HCT116 (cell line): ENCODE measurements around the gene EVC2. TPM values are rescaled to one million over a fixed set of nuclear protein-coding genes. Genes with fewer than 3 reads are reported as not detected.

Experiments used
- ATAC-seq: fragments of 200-7000 bp; cut with Tn5 transposase; 2 replicates; pipeline ENCODE4 v1.9.1; 2020; ENCODE audit warnings: mild to moderate bottlenecking, moderate library complexity
- BruUV-seq: library from RNA; stranded (reverse); fragments of 400-500 nt; replicated peaks from 2 replicates; lab custom pipeline; 2021; lab: Mats Ljungman, UMichigan
- CTCF ChIA-PET: fragments of 300-600 bp; sonication (Branson Sonifier 250); formaldehyde crosslinking; loops from one replicate; lab custom pipeline; 2021; ENCODE audit warnings: antibody characterized with exemption; lab: Charles Lee
- POLR2A ChIA-PET: fragments of 300-600, 350-600 bp; sonication (Branson Sonifier 250); formaldehyde crosslinking; loops from one replicate; lab custom pipeline; 2021; ENCODE audit warnings: antibody characterized with exemption; lab: Charles Lee
- RAD21 ChIA-PET, 2 experiments: fragments of 300-600 bp; sonication (Branson Sonifier 250); formaldehyde crosslinking; loops; one replicate each; lab custom pipeline; 2023; ENCODE audit warnings: low total read pairs in 2 of 2; ENCODE audit not compliant: uncharacterized antibody in 2 of 2, unreplicated experiment in 2 of 2, low non-redundant PET in 1 of 2; lab: Charles Lee
- DNase-seq: peaks from one replicate; pipeline ENCODE4 v3.0.0-alpha.2; 2010; ENCODE audit warnings: low read depth, low spot score
- H2AFZ ChIP-seq: fragments of 200-600 bp; shearing (Covaris generic), sonication (generic); 2 replicates; pipeline ENCODE4 v1.6.1; 2017; ENCODE audit warnings: low read depth, mixed run types, mixed read lengths, antibody characterized with exemption, low read length; ENCODE audit not compliant: poor library complexity, severe bottlenecking
- H3K27ac ChIP-seq: 2 replicates; pipeline ENCODE4 v1.5.1; 2012; ENCODE audit warnings: low read depth, low read length
- H3K27me3 ChIP-seq: fragments of 200-600 bp; sonication (generic); 2 replicates; pipeline ENCODE4 v1.6.1; 2016; ENCODE audit warnings: mixed run types, low read length, mixed read lengths; ENCODE audit not compliant: insufficient read depth
- H3K36me3 ChIP-seq, 2 experiments: fragments of 200-500 bp in 1 of 2; fragments of 200-600 bp in 1 of 2; sonication (Bioruptor generic) in 1 of 2; sonication (generic) in 1 of 2; 2 replicates each; pipeline versions ENCODE4 v1.5.1 to v1.6.1; 2014 to 2016; ENCODE audit warnings: low read length in 2 of 2, inconsistent platforms in 1 of 2, mixed read lengths in 1 of 2, mixed run types in 1 of 2; ENCODE audit not compliant: insufficient read depth in 2 of 2, control insufficient read depth in 1 of 2
- H3K4me1 ChIP-seq, 2 experiments: fragments of 200-600 bp in 1 of 2; sonication (generic) in 1 of 2; 2 replicates each; pipeline versions ENCODE4 v1.5.1 to v1.6.1; 2012 to 2017; ENCODE audit warnings: low read length in 2 of 2, inconsistent platforms in 1 of 2, mild to moderate bottlenecking in 1 of 2, mixed read lengths in 1 of 2, mixed run types in 1 of 2, moderate library complexity in 1 of 2; ENCODE audit not compliant: insufficient read depth in 2 of 2, control insufficient read depth in 1 of 2
- H3K4me2 ChIP-seq: fragments of 200-600 bp; sonication (generic); 2 replicates; pipeline ENCODE4 v1.6.1; 2017; ENCODE audit warnings: mixed run types, low read length, mixed read lengths
- H3K4me3 ChIP-seq, 2 experiments: fragments of 200-600 bp in 1 of 2; sonication (generic) in 1 of 2; replicated peaks in 1 of 2; 2 replicates each; pipeline ENCODE4 v1.5.1; 2011 to 2016; ENCODE audit warnings: low read length in 2 of 2, control low read depth in 1 of 2, low read depth in 1 of 2, mild to moderate bottlenecking in 1 of 2, mixed read lengths in 1 of 2, mixed run types in 1 of 2
- H3K79me2 ChIP-seq: fragments of 200-600 bp; sonication (generic); 2 replicates; pipeline ENCODE4 v1.6.1; 2017; ENCODE audit warnings: mild to moderate bottlenecking, mixed run types, low read length, moderate library complexity, mixed read lengths; ENCODE audit not compliant: insufficient read depth
- H3K9ac ChIP-seq: fragments of 200-600 bp; sonication (generic); 2 replicates; pipeline ENCODE4 v1.6.1; 2016; ENCODE audit warnings: low read length, mixed read lengths
- H3K9me2 ChIP-seq: fragments of 200-600 bp; sonication (generic), shearing (Covaris generic); 2 replicates; pipeline ENCODE4 v1.6.1; 2017; ENCODE audit warnings: mixed run types, mild to moderate bottlenecking, moderate library complexity; ENCODE audit not compliant: insufficient read depth
- H3K9me3 ChIP-seq, 2 experiments: fragments of 200-500 bp in 1 of 2; fragments of 200-600 bp in 1 of 2; sonication (Bioruptor generic) in 1 of 2; sonication (generic) in 1 of 2; 2 replicates each; pipeline ENCODE4 v1.6.1; 2014 to 2017; ENCODE audit warnings: low read length in 2 of 2, mixed read lengths in 2 of 2, inconsistent platforms in 1 of 2, low read depth in 1 of 2, mild to moderate bottlenecking in 1 of 2, mixed run types in 1 of 2, moderate library complexity in 1 of 2; ENCODE audit not compliant: control insufficient read depth in 1 of 2, insufficient read depth in 1 of 2
- H4K20me1 ChIP-seq: fragments of 200-600 bp; sonication (generic), shearing (Covaris generic); 2 replicates; pipeline ENCODE4 v1.6.1; 2017; ENCODE audit warnings: mixed run types, mild to moderate bottlenecking, moderate library complexity; ENCODE audit not compliant: insufficient read depth
- ATF3 ChIP-seq: IDR thresholded peaks from 2 replicates; pipeline ENCODE4 v1.6.1; 2012
- ELF1 ChIP-seq: IDR thresholded peaks from 2 replicates; pipeline ENCODE4 v1.6.1; 2012; ENCODE audit warnings: low read depth, borderline replicate concordance
- FOSL1 ChIP-seq: IDR thresholded peaks from 2 replicates; pipeline ENCODE4 v1.6.1; 2012; ENCODE audit warnings: low read depth
- JUND ChIP-seq: IDR thresholded peaks from 2 replicates; pipeline ENCODE4 v1.6.1; 2012
- POLR2A ChIP-seq: IDR thresholded peaks from 2 replicates; pipeline ENCODE4 v1.7.0; 2011; ENCODE audit warnings: borderline replicate concordance; ENCODE audit not compliant: insufficient read depth, insufficient read length; ENCODE audit errors: extremely low read depth
- POLR2AphosphoS5 ChIP-seq: IDR thresholded peaks from 2 replicates; pipeline ENCODE4 v1.6.1; 2011; ENCODE audit warnings: mild to moderate bottlenecking, low read depth, low read length, moderate library complexity
- RAD21 ChIP-seq: IDR thresholded peaks from 2 replicates; pipeline ENCODE4 v1.6.1; 2012; ENCODE audit warnings: low read depth, mild to moderate bottlenecking
- REST ChIP-seq: IDR thresholded peaks from 2 replicates; pipeline ENCODE4 v1.6.1; 2012; ENCODE audit warnings: low read depth
- SP1 ChIP-seq: IDR thresholded peaks from 2 replicates; pipeline ENCODE4 v1.6.1; 2012; ENCODE audit warnings: low read depth
- TCF7L2 ChIP-seq: IDR thresholded peaks from 2 replicates; pipeline ENCODE4 v1.7.0; 2011; ENCODE audit warnings: borderline replicate concordance, inconsistent platforms; ENCODE audit not compliant: insufficient read depth, insufficient read length; ENCODE audit errors: extremely low read depth
- YY1 ChIP-seq: IDR thresholded peaks from 2 replicates; pipeline ENCODE4 v1.6.1; 2011; ENCODE audit warnings: low read length, low read depth, moderate library complexity, mild to moderate bottlenecking; ENCODE audit not compliant: insufficient replicate concordance; ENCODE audit errors: extremely low read depth
- ZFX ChIP-seq: fragments of 450-650 bp; IDR thresholded peaks from 2 replicates; pipeline ENCODE4 v1.6.1; 2017
- intact Hi-C: fragments of 100-400 bp; cut with micrococcal nuclease; formaldehyde crosslinking; loops from 2 replicates; pipeline ENCODE4 v1.10.0; 2022
- total RNA-seq: library from RNA; stranded (reverse); gene quantifications from one replicate; pipeline ENCODE4 v1.2.1, GENCODE V29; 2021; ENCODE audit not compliant: unreplicated experiment
- TF ChIP-seq, protein P1 (sequence below): IDR thresholded peaks from 2 replicates; pipeline ENCODE4 v1.6.1; 2011; ENCODE audit warnings: mild to moderate bottlenecking, low read length, moderate library complexity; ENCODE audit not compliant: insufficient replicate concordance; ENCODE audit errors: extremely low read depth

EVC2 gene
- total RNA-seq, 1 experiment from 2014 or later, result not detected

- DNase-seq (no peak), ATAC-seq (no peak)
- ChIA-PET POLR2A (no interaction called here), RAD21 (no interaction called here), CTCF (no interaction called here)
- Histone ChIP-seq H3K4me2 (no peak overlapping the region), H3K9me3 (no peaks in the 10 kb centered on the region), H3K79me2 (no peaks in the 10 kb centered on the region), H3K27ac (no peak overlapping the region), H3K36me3 (no peaks in the 10 kb centered on the region), H3K9ac (no peak overlapping the region), H3K4me1 (no peaks in the 10 kb centered on the region), H3K27me3 (peaks cover 32% of the 10 kb centered on the region), H3K9me2 (no peaks in the 10 kb centered on the region), H3K4me3 (no peak overlapping the region), H2AFZ (no peak overlapping the region), H4K20me1 (no peaks in the 10 kb centered on the region)
- BruUV-seq, result no TSS peak
- TF ChIP-seq ELF1 (no peak), ATF3 (no peak)
- intact Hi-C loops, result no loop called here
Observed at GRCh38 chr4:5552451-5552850, 155.9 kb downstream of the EVC2 start.

DNA sequence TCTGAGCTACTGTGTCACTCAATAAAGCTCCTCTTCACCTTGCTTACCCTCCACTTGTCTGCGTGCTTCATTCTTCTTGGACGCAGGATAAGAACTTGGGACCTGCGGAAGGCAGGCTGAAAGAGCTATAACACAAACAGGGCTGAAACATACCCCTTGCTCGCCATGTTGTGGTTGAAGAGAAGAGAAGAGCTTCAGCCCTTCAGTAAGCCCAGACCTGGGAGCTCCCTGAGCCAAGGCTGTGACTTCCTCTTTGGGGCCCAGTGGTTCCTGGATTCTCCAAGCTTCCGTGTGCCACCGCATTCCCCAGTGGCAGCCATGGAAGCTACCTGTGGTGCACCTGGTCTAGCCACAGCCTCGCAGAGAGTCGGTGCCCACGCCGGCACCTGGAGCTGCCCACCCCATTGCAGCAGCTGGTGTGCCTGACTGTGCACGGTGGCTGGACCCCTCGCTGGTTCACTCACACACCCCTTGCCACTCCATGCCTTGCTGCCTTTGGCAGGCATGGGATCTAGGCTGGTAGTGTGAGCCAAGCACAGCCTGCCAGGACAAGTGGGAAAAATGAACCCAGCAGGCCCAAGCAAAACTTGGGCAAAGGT, 160.6 kb downstream of the EVC2 start:
- ATAC-seq (no peak), DNase-seq (no peak)
- CTCF ChIA-PET, result no interaction called here
- Histone ChIP-seq H3K27ac (no peak overlapping the region), H3K9me3 (no peaks in the 10 kb centered on the region), H3K27me3 (peaks cover 22% of the 10 kb centered on the region), H4K20me1 (no peaks in the 10 kb centered on the region), H3K79me2 (no peaks in the 10 kb centered on the region), H3K4me3 (no peak overlapping the region), H3K4me1 (no peaks in the 10 kb centered on the region), H2AFZ (no peak overlapping the region), H3K9ac (no peak overlapping the region), H3K36me3 (no peaks in the 10 kb centered on the region), H3K9me2 (no peaks in the 10 kb centered on the region), H3K4me2 (no peak overlapping the region)
- RAD21 ChIA-PET, result no interaction called here
- intact Hi-C loops, result no loop called here
- POLR2A ChIA-PET, result no interaction called here
- no TSS peak for BruUV-seq
- no peak for TF ChIP-seq POLR2A
- TF ChIP-seq, protein P1, sequence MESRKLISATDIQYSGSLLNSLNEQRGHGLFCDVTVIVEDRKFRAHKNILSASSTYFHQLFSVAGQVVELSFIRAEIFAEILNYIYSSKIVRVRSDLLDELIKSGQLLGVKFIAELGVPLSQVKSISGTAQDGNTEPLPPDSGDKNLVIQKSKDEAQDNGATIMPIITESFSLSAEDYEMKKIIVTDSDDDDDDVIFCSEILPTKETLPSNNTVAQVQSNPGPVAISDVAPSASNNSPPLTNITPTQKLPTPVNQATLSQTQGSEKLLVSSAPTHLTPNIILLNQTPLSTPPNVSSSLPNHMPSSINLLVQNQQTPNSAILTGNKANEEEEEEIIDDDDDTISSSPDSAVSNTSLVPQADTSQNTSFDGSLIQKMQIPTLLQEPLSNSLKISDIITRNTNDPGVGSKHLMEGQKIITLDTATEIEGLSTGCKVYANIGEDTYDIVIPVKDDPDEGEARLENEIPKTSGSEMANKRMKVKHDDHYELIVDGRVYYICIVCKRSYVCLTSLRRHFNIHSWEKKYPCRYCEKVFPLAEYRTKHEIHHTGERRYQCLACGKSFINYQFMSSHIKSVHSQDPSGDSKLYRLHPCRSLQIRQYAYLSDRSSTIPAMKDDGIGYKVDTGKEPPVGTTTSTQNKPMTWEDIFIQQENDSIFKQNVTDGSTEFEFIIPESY, result no peak
- TF ChIP-seq POLR2AphosphoS5, result no peak
- no peak for TF ChIP-seq ZFX
- no peak for TF ChIP-seq TCF7L2
- no peak for TF ChIP-seq RAD21
- no peak for TF ChIP-seq FOSL1
- TF ChIP-seq YY1, result no peak
- no peak for TF ChIP-seq ELF1
- TF ChIP-seq SP1, result no peak
- no peak for TF ChIP-seq REST
- no peak for TF ChIP-seq JUND
